ENCODE data around the gene DISC1.
"Not testable (repeated sequence)": the region's sequence is repeated elsewhere in the genome, so short reads cannot be mapped to it uniquely, and the experiment has no call there.

Gene DISC1

DNA sequence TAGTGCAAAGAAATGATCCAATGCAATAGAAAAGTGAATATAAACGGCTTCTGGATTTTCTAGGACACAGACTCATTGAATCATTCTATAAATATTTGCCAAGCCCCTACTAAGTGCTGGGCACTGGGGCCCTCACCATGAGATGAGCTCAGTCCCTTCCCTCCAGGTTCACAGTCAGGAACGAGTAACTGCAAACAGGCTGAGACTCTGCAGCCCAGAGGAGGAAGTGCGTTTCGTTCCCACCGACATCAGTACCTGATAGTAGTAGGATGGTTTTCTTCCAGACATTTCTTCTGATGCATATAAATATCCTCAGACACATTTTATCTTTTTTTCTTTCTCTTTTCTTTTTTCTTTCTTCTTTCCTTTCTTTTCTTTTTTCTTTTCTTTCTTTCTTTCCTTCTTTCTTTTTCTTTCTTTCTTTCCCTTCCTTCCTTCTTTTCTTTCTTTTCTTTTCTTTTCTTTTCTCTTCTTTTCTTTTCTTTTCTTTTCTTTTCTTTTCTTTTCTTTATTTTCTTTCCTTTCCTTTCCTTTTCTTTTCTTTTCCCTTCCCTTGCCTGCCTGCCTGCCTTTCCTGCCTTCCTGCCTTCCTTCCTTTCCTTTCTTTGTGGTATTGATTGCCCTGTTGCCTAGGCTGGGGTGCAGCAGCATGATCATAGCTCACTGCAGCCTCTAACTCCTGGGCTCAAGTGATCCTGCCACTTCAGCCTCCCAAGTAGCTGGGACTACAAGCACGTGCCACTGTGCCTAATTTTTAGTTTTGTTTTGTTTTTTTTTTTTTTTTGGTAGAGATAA lies 135.4 kb downstream of the DISC1 start:
- H3K4me3 ChIP-seq (replicated peaks in 1 of 2; ENCODE audit: low read depth in 2 of 2, low read length in 2 of 2): no peak overlapping the region
- no peak for TF ChIP-seq CTCF (IDR thresholded peaks at IDR 0.05; ENCODE audit: low read depth, low read length)
- no peak for DNase-seq (ENCODE audit: low read depth in 2 of 2)

- DNase-seq (ENCODE audit: low read depth in 2 of 2): no peak
- TF ChIP-seq CTCF (IDR thresholded peaks at IDR 0.05; ENCODE audit: low read depth, low read length): no peak
- H3K4me3 ChIP-seq (replicated peaks in 1 of 2; ENCODE audit: low read depth in 2 of 2, low read length in 2 of 2): no peak overlapping the region
Measured at GRCh38 chr1:231763456-231763855, 136.9 kb downstream of the DISC1 start.

- not testable (repeated sequence) for H3K4me3 ChIP-seq (replicated peaks in 1 of 2; ENCODE audit: low read depth in 2 of 2, low read length in 2 of 2); DNase-seq (ENCODE audit: low read depth in 2 of 2)
Measured at GRCh38 chr1:231765825-231766224, 139.2 kb downstream of the DISC1 start.

- no peak for TF ChIP-seq CTCF (IDR thresholded peaks at IDR 0.05; ENCODE audit: low read depth, low read length)
- no peak overlapping the region for H3K4me3 ChIP-seq (replicated peaks in 1 of 2; ENCODE audit: low read depth in 2 of 2, low read length in 2 of 2)
- no peak for DNase-seq (ENCODE audit: low read depth in 2 of 2)
Measured at GRCh38 chr1:231767471-231767870, 140.9 kb downstream of the DISC1 start.

DNA sequence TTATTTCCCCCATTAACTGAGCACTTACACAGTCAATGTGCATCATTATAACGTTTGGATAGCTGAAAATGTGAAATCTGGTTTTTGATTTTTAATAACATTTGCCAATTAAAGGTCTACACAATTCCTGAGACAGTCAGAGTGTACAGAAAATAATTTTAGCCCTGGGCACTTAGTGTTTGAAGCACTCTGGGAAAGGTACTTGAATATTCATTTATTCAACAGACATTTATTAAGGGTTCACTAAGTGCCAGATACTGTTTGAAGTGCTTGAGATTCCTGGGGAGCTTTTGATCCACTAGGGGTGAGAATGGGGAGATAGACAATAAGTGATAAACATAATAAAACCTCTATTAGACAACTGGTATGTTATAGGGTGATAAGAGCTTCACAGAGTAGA lies 141.8 kb downstream of the DISC1 start:
- no peak overlapping the region for H3K4me3 ChIP-seq (replicated peaks in 1 of 2; ENCODE audit: low read depth in 2 of 2, low read length in 2 of 2)
- TF ChIP-seq CTCF (IDR thresholded peaks at IDR 0.05; ENCODE audit: low read depth, low read length): no peak
- DNase-seq (ENCODE audit: low read depth in 2 of 2): no peak

DNA sequence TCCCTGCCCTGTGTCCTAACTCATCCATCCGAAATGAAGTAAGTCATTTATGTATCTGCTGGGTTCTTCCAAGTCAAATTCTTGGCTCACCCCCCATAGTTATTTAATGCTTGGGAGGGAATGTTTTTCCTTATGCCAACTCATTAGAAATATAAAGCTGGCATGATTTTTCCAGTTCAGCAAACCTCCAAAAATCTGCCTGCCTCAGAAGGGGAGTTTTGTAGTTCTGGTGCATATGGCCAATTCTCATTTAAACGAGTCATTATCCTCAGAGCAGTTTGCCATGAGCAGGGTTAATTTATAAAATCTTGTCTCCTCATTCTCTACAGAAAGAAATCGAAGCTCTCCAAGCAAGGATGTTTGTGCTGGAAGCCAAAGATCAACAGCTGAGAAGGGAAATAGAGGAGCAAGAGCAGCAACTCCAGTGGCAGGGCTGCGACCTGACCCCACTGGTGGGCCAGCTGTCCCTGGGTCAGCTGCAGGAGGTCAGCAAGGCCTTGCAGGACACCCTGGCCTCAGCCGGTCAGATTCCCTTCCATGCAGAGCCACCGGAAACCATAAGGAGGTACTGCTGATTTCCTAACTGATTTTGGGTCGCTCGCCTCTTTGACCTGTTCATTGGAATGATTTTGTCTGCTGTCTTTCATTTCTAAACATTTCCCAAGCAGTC lies 144.1 kb downstream of the DISC1 start:
- H3K4me3 ChIP-seq (replicated peaks in 1 of 2; ENCODE audit: low read depth in 2 of 2, low read length in 2 of 2): no peak overlapping the region
- TF ChIP-seq CTCF (IDR thresholded peaks at IDR 0.05; ENCODE audit: low read depth, low read length): no peak
- DNase-seq (ENCODE audit: low read depth in 2 of 2): no peak

DNA sequence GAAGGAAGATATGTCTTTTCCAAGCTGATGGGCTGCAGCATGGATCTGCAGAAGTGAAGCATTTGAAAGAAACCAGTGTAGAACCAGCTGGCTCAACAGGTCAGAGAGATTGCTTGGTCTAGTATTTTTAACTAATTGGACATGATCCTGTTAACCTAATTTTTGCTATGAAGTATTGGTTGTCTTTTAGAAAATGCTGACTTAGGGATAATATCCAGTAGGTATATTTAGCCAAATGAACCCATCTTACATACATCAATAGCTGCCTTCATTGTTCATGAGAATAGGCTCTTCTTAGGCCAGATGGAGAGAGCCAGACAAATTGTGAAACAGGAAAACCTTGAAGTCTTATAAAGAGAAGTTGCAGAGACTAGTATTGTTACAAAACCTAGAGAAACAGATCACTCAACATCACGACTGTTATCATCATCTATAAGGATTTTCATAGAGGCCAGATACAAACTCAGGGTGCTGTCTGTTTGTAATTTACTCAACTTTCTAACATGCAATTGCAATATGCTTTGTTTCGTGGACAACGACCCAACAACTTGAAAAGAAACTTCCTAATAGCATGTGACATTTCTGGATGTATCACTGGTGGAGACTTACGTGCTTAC lies 148.2 kb downstream of the DISC1 start:
- no peak for TF ChIP-seq CTCF (IDR thresholded peaks at IDR 0.05; ENCODE audit: low read depth, low read length)
- H3K4me3 ChIP-seq (replicated peaks in 1 of 2; ENCODE audit: low read depth in 2 of 2, low read length in 2 of 2): no peak overlapping the region
- DNase-seq (ENCODE audit: low read depth in 2 of 2): peak; percentile 19 to 40

Measured in cardiac fibroblast (primary cell).